ENCODE results near the gene DNM2. TPM values are rescaled to one million over a fixed set of nuclear protein-coding genes. Genes with fewer than 3 reads are reported as not detected.

Gene DNM2
- total RNA-seq, 2 experiments from 2014 or later = 279 to 286 TPM

GRCh38 chr19:10811391-10812111, 93.7 kb downstream of the DNM2 start:
- Histone ChIP-seq H3K36me3 (ENCODE audit: insufficient read depth, low read length) (peaks cover 80% of the 10 kb centered on the region), H3K4me1 (ENCODE audit: insufficient read depth, low read length) (peaks cover 38% of the 10 kb centered on the region), H3K9me3 (ENCODE audit: control insufficient read depth in 1 of 2, insufficient read depth in 1 of 2, low read length in 2 of 2) (no peaks in the 10 kb centered on the region), H3K4me3 (ENCODE audit: low read length) (no peak overlapping the region), H3K27me3 (ENCODE audit: control insufficient read depth in 1 of 2, insufficient read depth in 2 of 2, low read length in 2 of 2) (no peaks in the 10 kb centered on the region), H3K27ac (ENCODE audit: low read depth in 1 of 2, low read length in 2 of 2) (no peak overlapping the region)
- ChIA-PET POLR2A (no interaction called here), CTCF (no interaction called here)
- Mint-ChIP-seq H3K27me3 (no peaks in the 10 kb centered on the region), H3K9me3 (no peaks in the 10 kb centered on the region), H3K36me3 (ENCODE audit: low read depth) (peaks cover 66% of the 10 kb centered on the region), H3K27ac (no peak overlapping the region), H3K4me1 (ENCODE audit: low read depth) (peaks cover 23% of the 10 kb centered on the region), H3K4me3 (no peak overlapping the region)
- no peak for TF ChIP-seq CTCF (IDR thresholded peaks at IDR 0.05)
- ATAC-seq (ENCODE audit: poor library complexity) (no peak), DNase-seq (no peak)
- intact Hi-C loops (cut with DNase I, micrococcal nuclease) = no loop called here

GRCh38 chr19:10812196-10812595, 94.3 kb downstream of the DNM2 start:
- ATAC-seq (ENCODE audit: poor library complexity) (no peak), DNase-seq (peak in 1 of 14 experiments; percentile 19)
- H3K4me3 Mint-ChIP-seq = no peak overlapping the region
- ChIA-PET CTCF (no interaction called here), POLR2A (no interaction called here)
- Histone ChIP-seq H3K4me1 (ENCODE audit: insufficient read depth, low read length) (peaks cover 38% of the 10 kb centered on the region), H3K9me3 (ENCODE audit: control insufficient read depth in 1 of 2, insufficient read depth in 1 of 2, low read length in 2 of 2) (no peaks in the 10 kb centered on the region), H3K27me3 (ENCODE audit: control insufficient read depth in 1 of 2, insufficient read depth in 2 of 2, low read length in 2 of 2) (no peaks in the 10 kb centered on the region), H3K36me3 (ENCODE audit: insufficient read depth, low read length) (peaks cover 79% of the 10 kb centered on the region), H3K27ac (ENCODE audit: low read depth in 1 of 2, low read length in 2 of 2) (no peak overlapping the region), H3K4me3 (ENCODE audit: low read length) (no peak overlapping the region)
- H3K27me3 Mint-ChIP-seq = no peaks in the 10 kb centered on the region
- peaks cover 70% of the 10 kb centered on the region for H3K36me3 Mint-ChIP-seq (ENCODE audit: low read depth)
- no peak for TF ChIP-seq CTCF (IDR thresholded peaks at IDR 0.05)
- no peaks in the 10 kb centered on the region for H3K9me3 Mint-ChIP-seq
- H3K4me1 Mint-ChIP-seq (ENCODE audit: low read depth) = peaks cover 23% of the 10 kb centered on the region
- H3K27ac Mint-ChIP-seq = no peak overlapping the region
- intact Hi-C loops (cut with DNase I, micrococcal nuclease) = no loop called here

GRCh38 chr19:10812902-10813404, 95.1 kb downstream of the DNM2 start:
- ChIA-PET CTCF (no interaction called here), POLR2A (no interaction called here)
- no peak for TF ChIP-seq CTCF (IDR thresholded peaks at IDR 0.05)
- peaks cover 38% of the 10 kb centered on the region for H3K4me1 ChIP-seq (ENCODE audit: insufficient read depth, low read length)
- Mint-ChIP-seq H3K9me3 (no peaks in the 10 kb centered on the region), H3K27me3 (no peaks in the 10 kb centered on the region), H3K36me3 (ENCODE audit: low read depth) (peaks cover 72% of the 10 kb centered on the region), H3K4me1 (ENCODE audit: low read depth) (peaks cover 22% of the 10 kb centered on the region), H3K4me3 (no peak overlapping the region), H3K27ac (peak overlapping the region; percentile 69)
- peak in 3 of 14 experiments; percentile 47 to 61 (median 51) for DNase-seq
- H3K4me3 ChIP-seq (ENCODE audit: low read length) = no peak overlapping the region
- intact Hi-C loops (cut with DNase I, micrococcal nuclease) = no loop called here
- no peak overlapping the region for H3K27ac ChIP-seq (ENCODE audit: low read depth in 1 of 2, low read length in 2 of 2)
- H3K36me3 ChIP-seq (ENCODE audit: insufficient read depth, low read length) = peaks cover 82% of the 10 kb centered on the region
- ATAC-seq (ENCODE audit: poor library complexity) = no peak
- no peaks in the 10 kb centered on the region for H3K27me3 ChIP-seq (ENCODE audit: control insufficient read depth in 1 of 2, insufficient read depth in 2 of 2, low read length in 2 of 2)
- H3K9me3 ChIP-seq (ENCODE audit: control insufficient read depth in 1 of 2, insufficient read depth in 1 of 2, low read length in 2 of 2) = no peaks in the 10 kb centered on the region

Measured in CD4-positive, alpha-beta T cell (primary cell).